ENCODE results near the gene IFNA21. TPM values are rescaled to one million over a fixed set of nuclear protein-coding genes. Genes with fewer than 3 reads are reported as not detected.

IFNA21 gene
- total and polyA plus RNA-seq, 2 of the 8 experiments (the other 6 are each of a cell fraction or from before 2014, with no cell fraction given), result not detected

DNA sequence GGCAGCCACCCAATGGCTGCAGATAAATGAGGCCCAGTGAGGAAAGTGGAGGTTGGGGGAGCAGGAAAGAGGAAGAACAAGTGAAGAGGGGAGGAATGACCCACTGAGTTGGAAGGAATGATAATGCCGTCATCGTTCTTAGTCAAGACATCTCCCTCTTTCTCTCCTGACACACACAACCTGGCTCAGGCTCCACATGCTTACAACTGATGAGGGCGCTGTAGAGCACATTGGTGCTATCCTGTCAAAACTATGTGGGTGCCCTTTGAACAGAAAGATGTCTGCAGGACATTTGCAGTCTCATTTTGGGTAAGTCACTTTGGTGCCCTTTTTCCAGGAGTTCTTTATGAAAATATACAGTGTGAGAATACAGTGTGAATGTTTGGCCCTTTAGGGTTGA is 30.7 kb downstream of the IFNA21 start (continued):
- TF ChIP-seq EGR1 (IDR thresholded peaks at IDR 0.05; ENCODE audit: borderline replicate concordance, low read depth, low read length), result no peak
- TF ChIP-seq, protein P1, sequence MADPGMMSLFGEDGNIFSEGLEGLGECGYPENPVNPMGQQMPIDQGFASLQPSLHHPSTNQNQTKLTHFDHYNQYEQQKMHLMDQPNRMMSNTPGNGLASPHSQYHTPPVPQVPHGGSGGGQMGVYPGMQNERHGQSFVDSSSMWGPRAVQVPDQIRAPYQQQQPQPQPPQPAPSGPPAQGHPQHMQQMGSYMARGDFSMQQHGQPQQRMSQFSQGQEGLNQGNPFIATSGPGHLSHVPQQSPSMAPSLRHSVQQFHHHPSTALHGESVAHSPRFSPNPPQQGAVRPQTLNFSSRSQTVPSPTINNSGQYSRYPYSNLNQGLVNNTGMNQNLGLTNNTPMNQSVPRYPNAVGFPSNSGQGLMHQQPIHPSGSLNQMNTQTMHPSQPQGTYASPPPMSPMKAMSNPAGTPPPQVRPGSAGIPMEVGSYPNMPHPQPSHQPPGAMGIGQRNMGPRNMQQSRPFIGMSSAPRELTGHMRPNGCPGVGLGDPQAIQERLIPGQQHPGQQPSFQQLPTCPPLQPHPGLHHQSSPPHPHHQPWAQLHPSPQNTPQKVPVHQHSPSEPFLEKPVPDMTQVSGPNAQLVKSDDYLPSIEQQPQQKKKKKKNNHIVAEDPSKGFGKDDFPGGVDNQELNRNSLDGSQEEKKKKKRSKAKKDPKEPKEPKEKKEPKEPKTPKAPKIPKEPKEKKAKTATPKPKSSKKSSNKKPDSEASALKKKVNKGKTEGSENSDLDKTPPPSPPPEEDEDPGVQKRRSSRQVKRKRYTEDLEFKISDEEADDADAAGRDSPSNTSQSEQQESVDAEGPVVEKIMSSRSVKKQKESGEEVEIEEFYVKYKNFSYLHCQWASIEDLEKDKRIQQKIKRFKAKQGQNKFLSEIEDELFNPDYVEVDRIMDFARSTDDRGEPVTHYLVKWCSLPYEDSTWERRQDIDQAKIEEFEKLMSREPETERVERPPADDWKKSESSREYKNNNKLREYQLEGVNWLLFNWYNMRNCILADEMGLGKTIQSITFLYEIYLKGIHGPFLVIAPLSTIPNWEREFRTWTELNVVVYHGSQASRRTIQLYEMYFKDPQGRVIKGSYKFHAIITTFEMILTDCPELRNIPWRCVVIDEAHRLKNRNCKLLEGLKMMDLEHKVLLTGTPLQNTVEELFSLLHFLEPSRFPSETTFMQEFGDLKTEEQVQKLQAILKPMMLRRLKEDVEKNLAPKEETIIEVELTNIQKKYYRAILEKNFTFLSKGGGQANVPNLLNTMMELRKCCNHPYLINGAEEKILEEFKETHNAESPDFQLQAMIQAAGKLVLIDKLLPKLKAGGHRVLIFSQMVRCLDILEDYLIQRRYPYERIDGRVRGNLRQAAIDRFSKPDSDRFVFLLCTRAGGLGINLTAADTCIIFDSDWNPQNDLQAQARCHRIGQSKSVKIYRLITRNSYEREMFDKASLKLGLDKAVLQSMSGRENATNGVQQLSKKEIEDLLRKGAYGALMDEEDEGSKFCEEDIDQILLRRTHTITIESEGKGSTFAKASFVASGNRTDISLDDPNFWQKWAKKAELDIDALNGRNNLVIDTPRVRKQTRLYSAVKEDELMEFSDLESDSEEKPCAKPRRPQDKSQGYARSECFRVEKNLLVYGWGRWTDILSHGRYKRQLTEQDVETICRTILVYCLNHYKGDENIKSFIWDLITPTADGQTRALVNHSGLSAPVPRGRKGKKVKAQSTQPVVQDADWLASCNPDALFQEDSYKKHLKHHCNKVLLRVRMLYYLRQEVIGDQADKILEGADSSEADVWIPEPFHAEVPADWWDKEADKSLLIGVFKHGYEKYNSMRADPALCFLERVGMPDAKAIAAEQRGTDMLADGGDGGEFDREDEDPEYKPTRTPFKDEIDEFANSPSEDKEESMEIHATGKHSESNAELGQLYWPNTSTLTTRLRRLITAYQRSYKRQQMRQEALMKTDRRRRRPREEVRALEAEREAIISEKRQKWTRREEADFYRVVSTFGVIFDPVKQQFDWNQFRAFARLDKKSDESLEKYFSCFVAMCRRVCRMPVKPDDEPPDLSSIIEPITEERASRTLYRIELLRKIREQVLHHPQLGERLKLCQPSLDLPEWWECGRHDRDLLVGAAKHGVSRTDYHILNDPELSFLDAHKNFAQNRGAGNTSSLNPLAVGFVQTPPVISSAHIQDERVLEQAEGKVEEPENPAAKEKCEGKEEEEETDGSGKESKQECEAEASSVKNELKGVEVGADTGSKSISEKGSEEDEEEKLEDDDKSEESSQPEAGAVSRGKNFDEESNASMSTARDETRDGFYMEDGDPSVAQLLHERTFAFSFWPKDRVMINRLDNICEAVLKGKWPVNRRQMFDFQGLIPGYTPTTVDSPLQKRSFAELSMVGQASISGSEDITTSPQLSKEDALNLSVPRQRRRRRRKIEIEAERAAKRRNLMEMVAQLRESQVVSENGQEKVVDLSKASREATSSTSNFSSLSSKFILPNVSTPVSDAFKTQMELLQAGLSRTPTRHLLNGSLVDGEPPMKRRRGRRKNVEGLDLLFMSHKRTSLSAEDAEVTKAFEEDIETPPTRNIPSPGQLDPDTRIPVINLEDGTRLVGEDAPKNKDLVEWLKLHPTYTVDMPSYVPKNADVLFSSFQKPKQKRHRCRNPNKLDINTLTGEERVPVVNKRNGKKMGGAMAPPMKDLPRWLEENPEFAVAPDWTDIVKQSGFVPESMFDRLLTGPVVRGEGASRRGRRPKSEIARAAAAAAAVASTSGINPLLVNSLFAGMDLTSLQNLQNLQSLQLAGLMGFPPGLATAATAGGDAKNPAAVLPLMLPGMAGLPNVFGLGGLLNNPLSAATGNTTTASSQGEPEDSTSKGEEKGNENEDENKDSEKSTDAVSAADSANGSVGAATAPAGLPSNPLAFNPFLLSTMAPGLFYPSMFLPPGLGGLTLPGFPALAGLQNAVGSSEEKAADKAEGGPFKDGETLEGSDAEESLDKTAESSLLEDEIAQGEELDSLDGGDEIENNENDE (IDR thresholded peaks at IDR 0.05; ENCODE audit: insufficient replicate concordance, low read length), result no peak

Measured in H1 (cell line).